ENCODE measurements around the gene PTCRA.
"Not testable (repeated sequence)": the region's sequence is repeated elsewhere in the genome, so short reads cannot be mapped to it uniquely, and the experiment has no call there.

PTCRA gene

GRCh38 chr6:42885702-42886101 is 30.2 kb upstream of the PTCRA start:
- Histone ChIP-seq H4K12ac (ENCODE audit: low read depth, low read length) (no peak overlapping the region), H2AK5ac (ENCODE audit: low read length) (no peak overlapping the region), H3K4me3 (ENCODE audit: low read depth, low read length) (no peak overlapping the region), H3K27me3 (ENCODE audit: insufficient read depth, low read length) (no peaks in the 10 kb centered on the region), H3K27ac (ENCODE audit: low read depth, low read length) (no peak overlapping the region), H2BK12ac (ENCODE audit: low read length) (no peak overlapping the region), H3K23ac (ENCODE audit: low read length) (no peak overlapping the region), H3K4me1 (ENCODE audit: control insufficient read depth in 1 of 2, insufficient read depth in 2 of 2, low read length in 2 of 2) (peaks cover 0 to 2% of the 10 kb centered on the region in 2 experiments), H3K9me3 (ENCODE audit: insufficient read depth, low read depth, low read length) (no peaks in the 10 kb centered on the region), H3K79me2 (ENCODE audit: control insufficient read depth, insufficient read depth, low read length, poor library complexity) (peaks cover 7% of the 10 kb centered on the region), H3K4ac (ENCODE audit: low read depth, low read length) (no peak overlapping the region), H3K14ac (ENCODE audit: low read length) (no peak overlapping the region), H3K4me2 (ENCODE audit: low read length) (no peak overlapping the region), H2AFZ (ENCODE audit: insufficient read depth, low read length, poor library complexity) (no peak overlapping the region), H3K79me1 (ENCODE audit: low read length) (peaks cover 3% of the 10 kb centered on the region), H3K18ac (ENCODE audit: low read length) (no peak overlapping the region), H4K8ac (ENCODE audit: low read depth, low read length) (no peak overlapping the region), H2BK5ac (ENCODE audit: low read depth, low read length, poor library complexity) (no peak overlapping the region), H4K91ac (ENCODE audit: low read depth, low read length) (no peak overlapping the region), H2BK120ac (ENCODE audit: insufficient read depth, low read length, poor library complexity) (no peak overlapping the region), H3K36me3 (ENCODE audit: control insufficient read depth in 1 of 2, insufficient read depth in 2 of 2, low read length in 2 of 2) (peaks cover 26 to 49% of the 10 kb centered on the region in 2 experiments), H3K9ac (ENCODE audit: low read length) (no peak overlapping the region)
- no CpG with 5 or more reads among the region's 4 CpGs for WGBS (ENCODE audit: extremely low coverage, insufficient coverage, insufficient read length)
- DNase-seq = no peak

- not testable (repeated sequence) for H3K79me1 ChIP-seq (ENCODE audit: low read length); H4K91ac ChIP-seq (ENCODE audit: low read depth, low read length); H3K9me3 ChIP-seq (ENCODE audit: insufficient read depth, low read depth, low read length); H2BK5ac ChIP-seq (ENCODE audit: low read depth, low read length, poor library complexity); H3K23ac ChIP-seq (ENCODE audit: low read length); H3K9ac ChIP-seq (ENCODE audit: low read length); H3K27ac ChIP-seq (ENCODE audit: low read depth, low read length); H3K4ac ChIP-seq (ENCODE audit: low read depth, low read length); H3K18ac ChIP-seq (ENCODE audit: low read length); H3K27me3 ChIP-seq (ENCODE audit: insufficient read depth, low read length); H2AK5ac ChIP-seq (ENCODE audit: low read length); H2BK12ac ChIP-seq (ENCODE audit: low read length); H3K14ac ChIP-seq (ENCODE audit: low read length); H4K8ac ChIP-seq (ENCODE audit: low read depth, low read length); H2AFZ ChIP-seq (ENCODE audit: insufficient read depth, low read length, poor library complexity); H3K79me2 ChIP-seq (ENCODE audit: control insufficient read depth, insufficient read depth, low read length, poor library complexity); H3K4me3 ChIP-seq (ENCODE audit: low read depth, low read length); H2BK120ac ChIP-seq (ENCODE audit: insufficient read depth, low read length, poor library complexity); DNase-seq; H3K4me2 ChIP-seq (ENCODE audit: low read length); H3K4me1 ChIP-seq (ENCODE audit: control insufficient read depth in 1 of 2, insufficient read depth in 2 of 2, low read length in 2 of 2); H4K12ac ChIP-seq (ENCODE audit: low read depth, low read length)
- peaks cover 17 to 37% of the 10 kb centered on the region in 2 experiments for H3K36me3 ChIP-seq (ENCODE audit: control insufficient read depth in 1 of 2, insufficient read depth in 2 of 2, low read length in 2 of 2)
- WGBS (ENCODE audit: extremely low coverage, insufficient coverage, insufficient read length) = no CpG with 5 or more reads among the region's 4 CpGs
These were observed 27.7 kb upstream of the PTCRA start for GRCh38 chr6:42888201-42888600.

GRCh38 chr6:42889815-42890214 is 26.0 kb upstream of the PTCRA start:
- peaks cover 14 to 20% of the 10 kb centered on the region in 2 experiments for H3K36me3 ChIP-seq (ENCODE audit: control insufficient read depth in 1 of 2, insufficient read depth in 2 of 2, low read length in 2 of 2)
- peaks cover 6% of the 10 kb centered on the region for H3K79me1 ChIP-seq (ENCODE audit: low read length)
- no peak overlapping the region for H3K14ac ChIP-seq (ENCODE audit: low read length)
- no peak overlapping the region for H2AFZ ChIP-seq (ENCODE audit: insufficient read depth, low read length, poor library complexity)
- no peak overlapping the region for H4K91ac ChIP-seq (ENCODE audit: low read depth, low read length)
- no peak overlapping the region for H2BK120ac ChIP-seq (ENCODE audit: insufficient read depth, low read length, poor library complexity)
- H3K9me3 ChIP-seq (ENCODE audit: insufficient read depth, low read depth, low read length) = no peaks in the 10 kb centered on the region
- H3K9ac ChIP-seq (ENCODE audit: low read length) = no peak overlapping the region
- no peak for DNase-seq
- H3K4ac ChIP-seq (ENCODE audit: low read depth, low read length) = no peak overlapping the region
- no peak overlapping the region for H3K4me3 ChIP-seq (ENCODE audit: low read depth, low read length)
- H2AK5ac ChIP-seq (ENCODE audit: low read length) = no peak overlapping the region
- H3K18ac ChIP-seq (ENCODE audit: low read length) = no peak overlapping the region
- H2BK12ac ChIP-seq (ENCODE audit: low read length) = no peak overlapping the region
- H4K12ac ChIP-seq (ENCODE audit: low read depth, low read length) = no peak overlapping the region
- no peak overlapping the region for H2BK5ac ChIP-seq (ENCODE audit: low read depth, low read length, poor library complexity)
- no peaks in the 10 kb centered on the region for H3K27me3 ChIP-seq (ENCODE audit: insufficient read depth, low read length)
- H3K4me2 ChIP-seq (ENCODE audit: low read length) = peak overlapping the region; percentile 84
- H3K79me2 ChIP-seq (ENCODE audit: control insufficient read depth, insufficient read depth, low read length, poor library complexity) = peaks cover 3% of the 10 kb centered on the region
- H3K23ac ChIP-seq (ENCODE audit: low read length) = no peak overlapping the region
- peaks cover 0 to 2% of the 10 kb centered on the region in 2 experiments for H3K4me1 ChIP-seq (ENCODE audit: control insufficient read depth in 1 of 2, insufficient read depth in 2 of 2, low read length in 2 of 2)
- no CpG with 5 or more reads among the region's 4 CpGs for WGBS (ENCODE audit: extremely low coverage, insufficient coverage, insufficient read length)
- no peak overlapping the region for H4K8ac ChIP-seq (ENCODE audit: low read depth, low read length)
- peak overlapping the region; percentile 99 for H3K27ac ChIP-seq (ENCODE audit: low read depth, low read length)

- peaks cover 6% of the 10 kb centered on the region for H3K79me1 ChIP-seq (ENCODE audit: low read length)
- H3K4me2 ChIP-seq (ENCODE audit: low read length) = peak overlapping the region; percentile 84
- H4K8ac ChIP-seq (ENCODE audit: low read depth, low read length) = peak overlapping the region; percentile 97
- H3K18ac ChIP-seq (ENCODE audit: low read length) = peak overlapping the region; percentile 94
- peak overlapping the region; percentile 92 for H2BK120ac ChIP-seq (ENCODE audit: insufficient read depth, low read length, poor library complexity)
- H3K4me3 ChIP-seq (ENCODE audit: low read depth, low read length) = peak overlapping the region; percentile 99
- H4K91ac ChIP-seq (ENCODE audit: low read depth, low read length) = peak overlapping the region; percentile 92
- H2AK5ac ChIP-seq (ENCODE audit: low read length) = peak overlapping the region; percentile 45
- H2BK12ac ChIP-seq (ENCODE audit: low read length) = peak overlapping the region; percentile 19
- H2BK5ac ChIP-seq (ENCODE audit: low read depth, low read length, poor library complexity) = peak overlapping the region; percentile 86
- WGBS (ENCODE audit: extremely low coverage, insufficient coverage, insufficient read length) = no CpG with 5 or more reads among the region's 63 CpGs
- peak overlapping the region; percentile 97 for H3K14ac ChIP-seq (ENCODE audit: low read length)
- H3K27me3 ChIP-seq (ENCODE audit: insufficient read depth, low read length) = no peaks in the 10 kb centered on the region
- peak overlapping the region; percentile 88 for H3K4ac ChIP-seq (ENCODE audit: low read depth, low read length)
- peak overlapping the region; percentile 99 for H3K27ac ChIP-seq (ENCODE audit: low read depth, low read length)
- peaks cover 3% of the 10 kb centered on the region for H3K79me2 ChIP-seq (ENCODE audit: control insufficient read depth, insufficient read depth, low read length, poor library complexity)
- H3K23ac ChIP-seq (ENCODE audit: low read length) = no peak overlapping the region
- peak overlapping the region; percentile 89 for H4K12ac ChIP-seq (ENCODE audit: low read depth, low read length)
- H2AFZ ChIP-seq (ENCODE audit: insufficient read depth, low read length, poor library complexity) = peak overlapping the region; percentile 89
- H3K9ac ChIP-seq (ENCODE audit: low read length) = peak overlapping the region; percentile 99
- no peaks in the 10 kb centered on the region for H3K9me3 ChIP-seq (ENCODE audit: insufficient read depth, low read depth, low read length)
- DNase-seq = peak; percentile 80 to 88
- H3K4me1 ChIP-seq (ENCODE audit: control insufficient read depth in 1 of 2, insufficient read depth in 2 of 2, low read length in 2 of 2) = peaks cover 0 to 2% of the 10 kb centered on the region in 2 experiments
- H3K36me3 ChIP-seq (ENCODE audit: control insufficient read depth in 1 of 2, insufficient read depth in 2 of 2, low read length in 2 of 2) = peaks cover 8 to 13% of the 10 kb centered on the region in 2 experiments
These were observed 25.3 kb upstream of the PTCRA start for GRCh38 chr6:42890311-42891198.
